Subcutaneous adipose tissue (tissue), 4 donors: ENCODE results near the gene TMOD3. TPM values are rescaled to one million over a fixed set of nuclear protein-coding genes. Genes with fewer than 3 reads are reported as not detected.

Experiments
- CTCF ChIP-seq: fragments of 450-650 bp; IDR thresholded peaks from one replicate; pipeline ENCODE4 v1.5.1; 2016; ENCODE audit warnings: low read depth, mild to moderate bottlenecking, control low read depth, antibody characterized with exemption, moderate library complexity
- total RNA-seq, 4 donors: library from RNA; depleted of rRNA; stranded (reverse); fragments of >200 nt; gene quantifications; one replicate each; pipeline ENCODE4 v1.1.0, GENCODE V29; 2016

Gene TMOD3
- total RNA-seq, 4 donors from 2014 or later: 26.7 to 37.3 (median 30.2) TPM

DNA sequence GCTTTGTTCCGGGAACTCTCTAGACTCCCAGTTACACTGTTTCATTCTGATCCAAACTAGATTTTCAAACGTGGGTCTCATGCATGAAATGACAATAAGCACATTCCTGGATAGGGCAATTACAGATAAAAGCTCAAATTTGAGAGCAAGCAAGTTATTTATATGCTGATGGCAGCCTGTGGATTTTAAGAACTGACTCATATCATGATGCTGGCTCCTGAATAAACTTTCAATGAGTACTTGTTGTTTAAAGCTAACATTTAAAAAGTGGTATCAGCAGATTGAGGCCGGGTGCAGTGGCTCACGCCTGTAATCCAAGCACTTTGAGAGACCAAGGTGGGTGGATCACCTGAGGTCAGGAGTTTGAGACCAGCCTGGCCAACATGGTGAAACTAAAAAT is 75.5 kb downstream of the TMOD3 start:
- TF ChIP-seq CTCF: no peak

- TF ChIP-seq CTCF: no peak
These were observed 77.8 kb downstream of the TMOD3 start for GRCh38 chr15:51907136-51907862.

DNA sequence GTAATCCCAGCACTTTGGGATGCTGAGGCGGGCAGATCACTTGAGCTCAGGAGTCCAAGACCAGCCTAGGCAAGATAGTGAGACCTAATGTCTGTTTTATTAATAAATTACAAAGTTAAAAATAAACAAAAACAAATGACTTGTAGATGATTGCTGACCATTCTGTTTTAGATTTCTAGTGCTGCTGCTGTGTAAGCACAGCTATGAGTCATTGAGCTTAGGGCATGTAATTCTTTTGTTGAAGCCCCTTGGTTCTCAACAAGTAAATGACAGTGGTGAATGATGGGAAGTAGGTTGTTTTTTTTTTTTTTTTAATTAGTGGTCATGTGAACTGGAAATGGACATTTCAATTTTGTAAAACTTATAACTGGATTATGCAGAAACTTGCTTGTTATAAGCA is 78.9 kb downstream of the TMOD3 start:
- TF ChIP-seq CTCF: no peak

GRCh38 chr15:51909584-51909983 is 80.1 kb downstream of the TMOD3 start:
- TF ChIP-seq CTCF: no peak

DNA sequence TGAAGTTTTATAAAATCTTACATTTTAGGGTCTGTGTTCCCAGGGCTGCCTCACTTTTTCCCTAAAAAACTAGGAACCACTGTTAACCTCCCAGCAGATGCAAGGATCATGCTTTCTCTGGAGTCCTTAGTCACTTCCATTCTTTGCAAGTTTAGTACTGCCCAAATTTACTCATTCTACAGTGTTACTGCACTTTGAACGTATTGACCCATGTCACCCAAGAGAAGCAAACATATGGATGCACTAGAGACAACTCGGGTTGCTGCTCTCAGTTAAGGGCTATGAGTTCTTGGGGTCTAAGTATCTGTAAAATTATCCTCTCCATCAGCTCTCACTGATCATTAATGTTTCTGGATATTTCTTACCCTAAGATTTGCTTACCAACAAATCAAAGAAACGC is 83.1 kb downstream of the TMOD3 start:
- no peak for TF ChIP-seq CTCF

DNA sequence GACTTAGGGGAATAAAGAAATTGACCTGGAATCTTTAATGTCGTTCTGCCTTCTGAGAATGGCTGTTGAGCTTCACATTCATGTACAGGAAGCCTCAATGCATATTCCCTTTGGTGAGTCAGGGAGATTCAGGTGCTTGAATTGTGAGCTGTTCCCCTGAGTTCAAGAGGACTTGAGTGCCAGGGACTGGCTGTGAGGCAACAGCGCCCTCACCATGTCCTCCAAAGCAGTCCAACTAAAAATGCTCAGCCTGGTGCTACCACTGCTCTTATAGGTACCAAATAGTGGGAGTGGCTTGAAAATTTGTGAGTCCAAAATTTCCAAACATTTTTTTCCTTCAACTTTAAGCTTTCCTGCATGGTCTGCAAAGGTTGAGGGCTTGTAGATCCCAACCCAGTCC is 88.0 kb downstream of the TMOD3 start:
- TF ChIP-seq CTCF: no peak

DNA sequence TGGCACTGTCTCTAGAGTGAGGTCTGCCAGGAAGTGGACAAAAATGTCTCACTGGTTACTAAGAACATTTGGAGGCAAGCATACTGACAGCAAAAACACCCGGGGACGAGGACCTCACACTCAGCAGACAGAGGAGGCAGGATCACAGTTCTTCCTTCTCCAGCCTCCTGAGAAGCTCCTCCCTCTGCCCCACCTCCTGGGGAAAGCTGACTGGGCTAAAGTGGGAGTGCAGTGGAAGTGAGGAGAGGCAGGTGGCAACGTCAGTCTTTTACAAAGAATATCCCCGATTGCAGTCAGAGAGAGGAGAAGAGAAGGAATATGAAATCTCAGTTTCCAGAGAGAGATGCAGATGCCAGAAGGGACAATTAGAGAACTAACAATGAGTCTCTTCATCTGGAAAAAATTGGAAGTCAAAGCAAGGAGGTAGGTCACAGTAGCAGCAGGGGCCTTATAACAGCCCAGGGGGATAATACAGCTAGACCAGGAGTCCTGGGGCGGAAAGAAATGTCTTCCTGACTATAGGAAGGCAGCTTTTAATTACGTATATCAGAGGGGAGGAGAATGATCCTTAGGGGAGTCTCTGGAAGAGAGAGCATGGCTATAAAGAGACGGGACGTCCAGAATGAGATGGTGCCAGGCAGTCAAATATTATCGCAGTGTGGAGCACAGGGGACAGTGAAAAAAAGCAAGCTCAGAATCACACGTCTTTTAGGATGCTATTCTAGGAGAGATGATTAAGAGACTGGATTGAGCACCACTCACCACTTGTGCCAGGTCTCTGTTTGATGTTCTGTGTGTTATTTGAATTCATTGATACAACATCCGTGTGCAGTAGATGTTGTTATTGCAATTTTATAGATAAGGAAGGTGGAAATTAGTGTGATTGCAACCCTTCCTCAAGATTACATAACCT is 95.0 kb downstream of the TMOD3 start:
- no peak for TF ChIP-seq CTCF
